ENCODE results near the gene WDR59. TPM values are rescaled to one million over a fixed set of nuclear protein-coding genes. Genes with fewer than 3 reads are reported as not detected.

Gene WDR59
- total and polyA plus RNA-seq, 2 donors (not counting 1 experiment from before 2014, with no cell fraction given), result 52.6 to 127 TPM

GRCh38 chr16:74842413-74842812 lies 142.5 kb downstream of the WDR59 start:
- intact Hi-C loops (cut with micrococcal nuclease), result no loop called here
- H3K79me2 ChIP-seq (ENCODE audit: control insufficient read depth, insufficient read depth, low read length), result no peaks in the 10 kb centered on the region
- ChIA-PET CTCF (no interaction called here), POLR2A (no interaction called here)
- TF ChIP-seq EZH2 (IDR thresholded peaks at IDR 0.05; ENCODE audit: borderline replicate concordance, insufficient read depth, low read depth, low read length, poor library complexity, severe bottlenecking), result no peak
- TF ChIP-seq, protein P1, sequence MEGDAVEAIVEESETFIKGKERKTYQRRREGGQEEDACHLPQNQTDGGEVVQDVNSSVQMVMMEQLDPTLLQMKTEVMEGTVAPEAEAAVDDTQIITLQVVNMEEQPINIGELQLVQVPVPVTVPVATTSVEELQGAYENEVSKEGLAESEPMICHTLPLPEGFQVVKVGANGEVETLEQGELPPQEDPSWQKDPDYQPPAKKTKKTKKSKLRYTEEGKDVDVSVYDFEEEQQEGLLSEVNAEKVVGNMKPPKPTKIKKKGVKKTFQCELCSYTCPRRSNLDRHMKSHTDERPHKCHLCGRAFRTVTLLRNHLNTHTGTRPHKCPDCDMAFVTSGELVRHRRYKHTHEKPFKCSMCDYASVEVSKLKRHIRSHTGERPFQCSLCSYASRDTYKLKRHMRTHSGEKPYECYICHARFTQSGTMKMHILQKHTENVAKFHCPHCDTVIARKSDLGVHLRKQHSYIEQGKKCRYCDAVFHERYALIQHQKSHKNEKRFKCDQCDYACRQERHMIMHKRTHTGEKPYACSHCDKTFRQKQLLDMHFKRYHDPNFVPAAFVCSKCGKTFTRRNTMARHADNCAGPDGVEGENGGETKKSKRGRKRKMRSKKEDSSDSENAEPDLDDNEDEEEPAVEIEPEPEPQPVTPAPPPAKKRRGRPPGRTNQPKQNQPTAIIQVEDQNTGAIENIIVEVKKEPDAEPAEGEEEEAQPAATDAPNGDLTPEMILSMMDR (IDR thresholded peaks at IDR 0.05), result no peak
- no peaks in the 10 kb centered on the region for H3K4me1 ChIP-seq (ENCODE audit: control insufficient read depth in 2 of 2, insufficient read depth in 2 of 2, low read length in 2 of 2)
- Mint-ChIP-seq H3K4me1 (no peaks in the 10 kb centered on the region), H3K9me3 (ENCODE audit: insufficient read depth) (no peaks in the 10 kb centered on the region), H3K27me3 (peaks cover 7% of the 10 kb centered on the region), H3K27ac (no peak overlapping the region), H3K4me3 (no peak overlapping the region)
- no peaks in the 10 kb centered on the region for H3K9me3 ChIP-seq (ENCODE audit: control extremely low read depth in 1 of 3, control insufficient read depth in 2 of 3, insufficient read depth in 1 of 3, low read length in 2 of 3)
- H3K27ac ChIP-seq (ENCODE audit: low read length in 2 of 2), result no peak overlapping the region
- H2AFZ ChIP-seq (ENCODE audit: insufficient read depth, low read depth, low read length, poor library complexity, severe bottlenecking), result no peak overlapping the region
- H3K9ac ChIP-seq (ENCODE audit: low read length), result no peak overlapping the region
- no peaks in the 10 kb centered on the region for H3K27me3 ChIP-seq (replicated peaks in 1 of 4; ENCODE audit: control extremely low read depth in 1 of 4, control insufficient read depth in 3 of 4, insufficient read depth in 4 of 4, low read length in 3 of 4)
- WGBS (ENCODE audit: insufficient coverage), result 30% methylated on average over 3 of the region's 6 CpGs
- no peak for DNase-seq
- H3K4me2 ChIP-seq (replicated peaks; ENCODE audit: low read depth, low read length, poor library complexity, severe bottlenecking), result no peak overlapping the region
- no peak overlapping the region for H3K4me3 ChIP-seq (ENCODE audit: control extremely low read depth in 1 of 5, extremely low read depth in 1 of 5, insufficient read depth in 1 of 5, low read depth in 2 of 5, low read length in 4 of 5)
- H4K20me1 ChIP-seq (ENCODE audit: control insufficient read depth, insufficient read depth, low read length, poor library complexity, severe bottlenecking), result no peaks in the 10 kb centered on the region
- H3K36me3 ChIP-seq (replicated peaks in 1 of 2; ENCODE audit: control extremely low read depth in 1 of 2, control insufficient read depth in 1 of 2, extremely low read depth in 1 of 2, insufficient read depth in 2 of 2, low read length in 1 of 2), result no peaks in the 10 kb centered on the region
- no peak for ATAC-seq (ENCODE audit: low read depth)

- Histone ChIP-seq H3K9ac (ENCODE audit: low read length) (no peak overlapping the region), H3K4me2 (replicated peaks; ENCODE audit: low read depth, low read length, poor library complexity, severe bottlenecking) (no peak overlapping the region), H3K27me3 (replicated peaks in 1 of 4; ENCODE audit: control extremely low read depth in 1 of 4, control insufficient read depth in 3 of 4, insufficient read depth in 4 of 4, low read length in 3 of 4) (no peaks in the 10 kb centered on the region), H3K4me1 (ENCODE audit: control insufficient read depth in 2 of 2, insufficient read depth in 2 of 2, low read length in 2 of 2) (no peaks in the 10 kb centered on the region), H3K27ac (ENCODE audit: low read length in 2 of 2) (no peak overlapping the region), H4K20me1 (ENCODE audit: control insufficient read depth, insufficient read depth, low read length, poor library complexity, severe bottlenecking) (no peaks in the 10 kb centered on the region), H3K79me2 (ENCODE audit: control insufficient read depth, insufficient read depth, low read length) (no peaks in the 10 kb centered on the region), H2AFZ (ENCODE audit: insufficient read depth, low read depth, low read length, poor library complexity, severe bottlenecking) (no peak overlapping the region), H3K9me3 (ENCODE audit: control extremely low read depth in 1 of 3, control insufficient read depth in 2 of 3, insufficient read depth in 1 of 3, low read length in 2 of 3) (no peaks in the 10 kb centered on the region), H3K4me3 (ENCODE audit: control extremely low read depth in 1 of 5, extremely low read depth in 1 of 5, insufficient read depth in 1 of 5, low read depth in 2 of 5, low read length in 4 of 5) (no peak overlapping the region), H3K36me3 (replicated peaks in 1 of 2; ENCODE audit: control extremely low read depth in 1 of 2, control insufficient read depth in 1 of 2, extremely low read depth in 1 of 2, insufficient read depth in 2 of 2, low read length in 1 of 2) (no peaks in the 10 kb centered on the region)
- Mint-ChIP-seq H3K27ac (no peak overlapping the region), H3K9me3 (ENCODE audit: insufficient read depth) (no peaks in the 10 kb centered on the region), H3K4me3 (no peak overlapping the region), H3K4me1 (no peaks in the 10 kb centered on the region), H3K27me3 (peaks cover 7% of the 10 kb centered on the region)
- WGBS (ENCODE audit: insufficient coverage), result no CpG with 5 or more reads among the region's 3 CpGs
- no peak for TF ChIP-seq EZH2 (IDR thresholded peaks at IDR 0.05; ENCODE audit: borderline replicate concordance, insufficient read depth, low read depth, low read length, poor library complexity, severe bottlenecking)
- TF ChIP-seq, protein P1 (IDR thresholded peaks at IDR 0.05), result no peak
- ChIA-PET POLR2A (no interaction called here), CTCF (no interaction called here)
- intact Hi-C loops (cut with micrococcal nuclease), result no loop called here
- DNase-seq (no peak), ATAC-seq (ENCODE audit: low read depth) (no peak)
These were observed 143.0 kb downstream of the WDR59 start for GRCh38 chr16:74841904-74842303.
